B cell (primary cell): ENCODE data around the gene ATP5MK.

Source experiments
- CTCF ChIP-seq: fragments of 200-600 bp; IDR thresholded peaks from one replicate; pipeline ENCODE4 v1.8.0; 2022; ENCODE audit warnings: antibody characterized with exemption, mild to moderate bottlenecking
- EZH2 ChIP-seq: IDR thresholded peaks from 2 replicates; pipeline ENCODE4 v1.6.1; 2012; ENCODE audit warnings: borderline replicate concordance, low read depth, mild to moderate bottlenecking, moderate library complexity, low read length; ENCODE audit not compliant: insufficient read depth, poor library complexity, severe bottlenecking

GRCh38 chr10:103413564-103413963, 17.3 kb upstream of the ATP5MK start:
- TF ChIP-seq CTCF (no peak), EZH2 (no peak)
